Measurements from ENCODE around the gene ACBD3. TPM values are rescaled to one million over a fixed set of nuclear protein-coding genes. Genes with fewer than 3 reads are reported as not detected.
A peak's percentile ranks its signal among the peaks of the same experiment; 100 is the strongest.

The ACBD3 gene
- total and polyA plus RNA-seq, 2 of the 8 experiments (the other 6 are each of a cell fraction or from before 2014, with no cell fraction given) = 8.4 to 29.4 TPM

DNA sequence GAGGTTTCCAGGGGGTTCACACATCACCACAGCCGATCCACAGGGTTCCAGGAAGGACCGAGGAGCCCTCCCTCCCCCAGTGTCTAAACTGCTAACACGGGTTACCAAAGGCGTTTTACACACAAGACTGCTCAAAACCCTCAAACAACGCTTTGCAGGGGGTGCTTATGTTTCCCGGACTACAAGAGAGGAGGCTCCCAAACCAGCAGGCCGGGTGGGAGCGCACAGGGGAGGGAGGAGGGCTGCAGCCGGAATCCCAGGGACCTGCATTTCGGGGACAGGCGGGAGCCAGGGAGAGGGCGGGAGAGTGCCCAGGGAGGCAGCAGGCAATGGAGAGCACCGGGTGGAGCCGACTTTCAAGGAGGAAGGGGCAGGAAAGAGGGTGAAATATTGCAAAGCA, 50.8 kb downstream of the ACBD3 start:
- H4K8ac ChIP-seq (ENCODE audit: extremely low read depth, insufficient read depth, low read length) = no peak overlapping the region; the same call in 1 of the 2 replicates
- H2AFZ ChIP-seq (ENCODE audit: low read length) = no peak overlapping the region
- H3K9ac ChIP-seq (replicated peaks in 1 of 4; ENCODE audit: extremely low read depth in 1 of 4, low read depth in 3 of 4, low read length in 3 of 4) = no peak overlapping the region
- no peaks in the 10 kb centered on the region for H3K79me2 ChIP-seq (ENCODE audit: control insufficient read depth in 1 of 2, insufficient read depth in 2 of 2, low read length in 2 of 2)
- H2BK20ac ChIP-seq (ENCODE audit: low read length) = no peak overlapping the region
- POLR2A ChIA-PET (ENCODE audit: partially characterized antibody) = interaction anchor here (0.6 to 1.3 kb wide), 4 partner anchors 10 to 67 kb away, joined by 3 to 4 read pairs (median 4); no protein-coding TSS in a partner anchor
- H3K79me1 ChIP-seq (ENCODE audit: low read depth, low read length) = no peaks in the 10 kb centered on the region
- H2BK120ac ChIP-seq (replicated peaks; ENCODE audit: low read depth, low read length) = no peak overlapping the region
- no peaks in the 10 kb centered on the region for H3K27me3 ChIP-seq (replicated peaks in 1 of 4; ENCODE audit: control insufficient read depth in 3 of 4, extremely low read depth in 1 of 4, insufficient read depth in 3 of 4, low read length in 3 of 4)
- peak overlapping the region; percentile 33; the same call in 1 of the 2 replicates for H2BK15ac ChIP-seq (ENCODE audit: low read length)
- no peak overlapping the region for H3K14ac ChIP-seq (ENCODE audit: insufficient read length)
- H3K27ac ChIP-seq (ENCODE audit: low read depth, low read length) = no peak overlapping the region
- H4K91ac ChIP-seq (replicated peaks; ENCODE audit: insufficient read length, low read length) = no peak overlapping the region
- H3K9me3 ChIP-seq (ENCODE audit: insufficient read depth in 2 of 2, low read depth in 1 of 2, low read length in 1 of 2) = no peaks in the 10 kb centered on the region
- H3K23ac ChIP-seq (ENCODE audit: insufficient read length) = no peak overlapping the region
- FAIRE-seq = no peak
- no peaks in the 10 kb centered on the region for H3K36me3 ChIP-seq (ENCODE audit: control insufficient read depth in 2 of 4, insufficient read depth in 4 of 4, low read length in 3 of 4)
- no peak overlapping the region for H4K5ac ChIP-seq (ENCODE audit: insufficient read length, low read depth, low read length)
- H3K56ac ChIP-seq (replicated peaks; ENCODE audit: insufficient read length, low read depth, low read length) = no peak overlapping the region
- H3K4me3 ChIP-seq (ENCODE audit: extremely low read depth in 1 of 4, insufficient read depth in 2 of 4, low read depth in 3 of 4, low read length in 4 of 4) = no peak overlapping the region
- H2BK12ac ChIP-seq (ENCODE audit: low read depth, low read length) = 0 out of 2 replicates have a peak overlapping the region, but pooled peaks have one; percentile 60
- H2AK5ac ChIP-seq (ENCODE audit: low read depth, low read length) = no peak overlapping the region
- no peaks in the 10 kb centered on the region for H3K23me2 ChIP-seq (ENCODE audit: low read depth, low read length)
- H3K18ac ChIP-seq (ENCODE audit: extremely low read depth, low read length) = peak overlapping the region; percentile 17; the same call in 1 of the 2 replicates
- H2BK5ac ChIP-seq (ENCODE audit: low read depth, low read length) = peak overlapping the region; percentile 35
- TF ChIP-seq SUZ12 (IDR thresholded peaks at IDR 0.05; ENCODE audit: low read length) (peak; percentile 29; the same call in 1 of the 2 replicates), TAF1 (IDR thresholded peaks at IDR 0.05; ENCODE audit: low read depth, low read length) (no peak), EP300 (IDR thresholded peaks at IDR 0.05; ENCODE audit: borderline replicate concordance in 1 of 2, low read depth in 2 of 2, low read length in 2 of 2) (no peak), RXRA (IDR thresholded peaks at IDR 0.05; ENCODE audit: insufficient read depth, low read depth, low read length) (no peak)
- no peak overlapping the region for H3K4ac ChIP-seq (replicated peaks; ENCODE audit: insufficient read length, low read depth, low read length)
- H4K20me1 ChIP-seq (replicated peaks in 1 of 2; ENCODE audit: control insufficient read depth in 1 of 2, insufficient read depth in 2 of 2, low read length in 2 of 2) = no peaks in the 10 kb centered on the region
- CTCF ChIA-PET (ENCODE audit: partially characterized antibody) = interaction anchor here (1.3 to 7.4 kb wide), 4 partner anchors 10 to 48 kb away, joined by 4 to 66 read pairs (median 8); no protein-coding TSS in a partner anchor
- peak overlapping the region; percentile 20 to 30; a peak in 3 of 4 replicates for H3K4me2 ChIP-seq (ENCODE audit: insufficient read depth in 1 of 2, low read depth in 2 of 2, low read length in 2 of 2)
- peak in 1 of 2 experiments; percentile 64 for DNase-seq (ENCODE audit: low read depth in 1 of 2, low spot score in 2 of 2)
- WGBS, 2 experiments (ENCODE audit: extremely low coverage in 1 of 2, insufficient coverage in 1 of 2, insufficient read length in 1 of 2, insufficient replicate concordance in 2 of 2, low coverage in 1 of 2, low lambda C conversion rate in 2 of 2, missing lambda C conversion rate in 1 of 2) = 63% methylated on average over 11 of the region's 14 CpGs; no CpG with 5 or more reads in 1 of the 2 experiments
- H3K4me1 ChIP-seq (replicated peaks in 1 of 4; ENCODE audit: control insufficient read depth in 3 of 4, insufficient read depth in 4 of 4, low read length in 3 of 4) = peaks cover 3 to 11% (median 7%) of the 10 kb centered on the region in 4 experiments; a peak in 6 of 7 replicates
